BJ (cell line): ENCODE data around the gene CORO2A. TPM values are rescaled to one million over a fixed set of nuclear protein-coding genes. Genes with fewer than 3 reads are reported as not detected.

Experiments used
- CTCF ChIA-PET: fragments of 350-600 bp; formaldehyde crosslinking; extraction: SDS; loops from one replicate; lab custom pipeline; 2021; ENCODE audit warnings: antibody characterized with exemption, inconsistent platforms; lab: Yijun Ruan, JAX
- POLR2A ChIA-PET: fragments of 300-600 bp; sonication (Branson Sonifier 250); formaldehyde crosslinking; extraction: SDS; loops from one replicate; lab custom pipeline; 2021; ENCODE audit warnings: antibody characterized with exemption; lab: Charles Lee
- DNase-seq: peaks from one replicate; pipeline ENCODE4 v3.0.0-alpha.2; 2011; ENCODE audit warnings: low read depth
- H3K27me3 ChIP-seq: 2 replicates; pipeline ENCODE4 v1.6.0; 2011; ENCODE audit warnings: low read length; ENCODE audit not compliant: control insufficient read depth, insufficient read depth
- H3K36me3 ChIP-seq: 2 replicates; pipeline ENCODE4 v1.5.1; 2011; ENCODE audit warnings: low read length; ENCODE audit not compliant: control insufficient read depth, insufficient read depth
- H3K4me3 ChIP-seq: 2 replicates; pipeline ENCODE4 v1.5.1; 2011; ENCODE audit warnings: low read depth, mild to moderate bottlenecking, control low read depth, low read length
- polyA plus RNA-seq: library from polyadenylated mRNA; depleted of rRNA; stranded (reverse); fragments of >200 nt; gene quantifications from 2 replicates; pipeline ENCODE4 v1.2.3, GENCODE V29; 2011
- TF ChIP-seq, protein P1 (sequence below): IDR thresholded peaks from 2 replicates; pipeline ENCODE4 v1.5.1; 2011; ENCODE audit warnings: low read depth, mild to moderate bottlenecking, control low read depth, inconsistent platforms, low read length, moderate library complexity; ENCODE audit not compliant: insufficient read depth

Gene CORO2A
- polyA plus RNA-seq, 1 experiment = 1.5 TPM

DNA sequence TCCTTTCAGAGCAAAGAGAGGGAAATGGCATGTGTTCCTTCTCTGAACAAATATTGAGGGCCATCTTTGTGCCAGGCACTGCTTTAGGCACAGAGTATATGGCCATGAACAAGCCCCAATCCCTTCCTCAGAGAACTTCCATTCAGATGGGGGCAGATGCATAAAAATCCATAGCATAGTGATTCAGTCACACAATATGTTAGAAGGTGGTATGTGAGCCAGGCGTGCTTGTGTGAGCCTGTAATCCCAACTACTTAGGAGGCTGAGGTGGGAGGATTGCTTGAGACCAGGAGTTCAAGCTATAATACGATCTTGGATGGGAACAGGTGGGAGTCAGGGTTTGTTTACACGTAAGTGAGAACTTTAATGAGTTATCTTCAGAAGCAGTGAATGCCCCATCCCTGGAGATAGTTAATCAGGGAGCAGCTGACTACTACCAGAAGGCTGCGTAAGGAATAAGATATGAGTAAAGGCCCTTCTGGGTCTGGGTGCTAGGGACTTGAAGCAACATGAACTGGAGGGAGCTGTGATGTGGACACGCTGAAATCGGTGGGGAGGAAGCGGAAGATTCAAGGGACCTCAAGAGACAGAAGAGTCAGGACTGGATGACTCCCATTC lies 108.8 kb downstream of the CORO2A start:
- TF ChIP-seq, protein P1, sequence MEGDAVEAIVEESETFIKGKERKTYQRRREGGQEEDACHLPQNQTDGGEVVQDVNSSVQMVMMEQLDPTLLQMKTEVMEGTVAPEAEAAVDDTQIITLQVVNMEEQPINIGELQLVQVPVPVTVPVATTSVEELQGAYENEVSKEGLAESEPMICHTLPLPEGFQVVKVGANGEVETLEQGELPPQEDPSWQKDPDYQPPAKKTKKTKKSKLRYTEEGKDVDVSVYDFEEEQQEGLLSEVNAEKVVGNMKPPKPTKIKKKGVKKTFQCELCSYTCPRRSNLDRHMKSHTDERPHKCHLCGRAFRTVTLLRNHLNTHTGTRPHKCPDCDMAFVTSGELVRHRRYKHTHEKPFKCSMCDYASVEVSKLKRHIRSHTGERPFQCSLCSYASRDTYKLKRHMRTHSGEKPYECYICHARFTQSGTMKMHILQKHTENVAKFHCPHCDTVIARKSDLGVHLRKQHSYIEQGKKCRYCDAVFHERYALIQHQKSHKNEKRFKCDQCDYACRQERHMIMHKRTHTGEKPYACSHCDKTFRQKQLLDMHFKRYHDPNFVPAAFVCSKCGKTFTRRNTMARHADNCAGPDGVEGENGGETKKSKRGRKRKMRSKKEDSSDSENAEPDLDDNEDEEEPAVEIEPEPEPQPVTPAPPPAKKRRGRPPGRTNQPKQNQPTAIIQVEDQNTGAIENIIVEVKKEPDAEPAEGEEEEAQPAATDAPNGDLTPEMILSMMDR = no peak
- Histone ChIP-seq H3K4me3 (no peak overlapping the region), H3K27me3 (no peaks in the 10 kb centered on the region), H3K36me3 (peaks cover 17% of the 10 kb centered on the region)
- POLR2A ChIA-PET = no interaction called here
- CTCF ChIA-PET = interaction anchor here (1.1 to 1.5 kb wide), 3 partner anchors 10 to 180 kb away, joined by 3 to 5 read pairs (median 3); no protein-coding TSS in a partner anchor
- no peak for DNase-seq

DNA sequence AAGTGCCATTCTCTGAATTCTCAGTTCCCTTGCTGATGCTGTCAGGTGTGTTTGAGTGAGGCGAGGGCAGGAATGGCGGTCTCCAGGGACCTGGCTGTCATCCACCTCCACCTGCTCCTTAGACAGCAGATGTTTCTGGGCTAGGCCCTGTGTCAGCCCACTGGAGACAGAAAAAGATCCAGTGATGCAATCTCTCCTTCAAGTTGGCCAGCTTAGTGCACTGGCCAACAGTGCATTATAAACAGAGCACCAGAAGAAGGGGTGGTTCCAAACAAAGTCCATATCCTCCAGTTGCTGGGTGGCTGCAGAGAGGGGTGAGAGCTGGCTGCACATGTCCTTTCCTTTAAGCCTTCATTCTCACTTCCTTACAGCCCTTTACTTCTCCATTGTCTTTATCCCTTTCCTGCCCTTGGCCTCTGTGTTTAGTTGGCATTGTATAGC lies 109.4 kb downstream of the CORO2A start:
- H3K36me3 ChIP-seq = peaks cover 18% of the 10 kb centered on the region
- ChIA-PET POLR2A (no interaction called here), CTCF (interaction anchor here (0.6 to 1.2 kb wide), 2 partner anchors 99 to 180 kb away, joined by 3 read pairs; no protein-coding TSS in a partner anchor)
- TF ChIP-seq, protein P1 = no peak
- no peaks in the 10 kb centered on the region for H3K27me3 ChIP-seq
- no peak for DNase-seq
- H3K4me3 ChIP-seq = no peak overlapping the region

DNA sequence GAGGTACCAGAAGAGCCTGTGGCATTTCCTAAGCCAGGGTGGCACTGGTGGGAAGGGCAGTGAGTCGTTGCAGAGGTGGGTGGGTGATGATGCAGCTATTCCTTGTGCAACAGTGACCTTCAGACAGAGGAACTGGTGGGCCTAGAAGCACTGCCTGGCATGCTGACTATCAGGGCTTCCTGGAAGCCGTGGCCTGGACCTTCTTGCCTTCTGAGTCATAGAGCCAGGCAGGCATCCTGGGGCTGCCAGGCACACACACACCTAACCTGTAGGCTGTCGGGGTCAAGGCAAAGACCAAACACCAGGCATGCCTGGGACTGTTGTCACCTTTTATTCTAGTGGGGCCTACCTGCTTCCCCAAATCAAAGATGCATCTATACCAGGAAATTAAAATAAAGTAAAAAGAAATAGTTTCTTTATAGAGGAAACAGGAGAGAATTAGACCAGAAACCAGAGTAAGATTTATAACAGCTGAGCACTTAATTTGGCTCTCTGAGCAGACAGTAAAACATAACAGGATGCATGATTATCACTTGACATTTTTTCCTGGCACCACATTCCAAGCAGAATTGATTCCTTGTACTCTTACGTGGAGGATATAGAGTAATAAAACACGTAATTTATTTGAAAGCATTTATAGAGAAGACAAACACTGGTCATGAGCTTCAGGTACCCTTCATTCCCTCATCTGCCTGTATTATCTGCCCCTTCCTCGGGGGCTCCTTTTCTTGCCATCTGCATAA lies 110.8 kb downstream of the CORO2A start:
- Histone ChIP-seq H3K27me3 (no peaks in the 10 kb centered on the region), H3K4me3 (no peak overlapping the region), H3K36me3 (peaks cover 23% of the 10 kb centered on the region)
- TF ChIP-seq, protein P1 = no peak
- POLR2A ChIA-PET = no interaction called here
- DNase-seq = no peak
- CTCF ChIA-PET = interaction anchor here (0.9 to 1.7 kb wide), 3 partner anchors 99 to 182 kb away, joined by 3 to 8 read pairs (median 5); partner anchors contain the start of genes ANP32B and TBC1D2

DNA sequence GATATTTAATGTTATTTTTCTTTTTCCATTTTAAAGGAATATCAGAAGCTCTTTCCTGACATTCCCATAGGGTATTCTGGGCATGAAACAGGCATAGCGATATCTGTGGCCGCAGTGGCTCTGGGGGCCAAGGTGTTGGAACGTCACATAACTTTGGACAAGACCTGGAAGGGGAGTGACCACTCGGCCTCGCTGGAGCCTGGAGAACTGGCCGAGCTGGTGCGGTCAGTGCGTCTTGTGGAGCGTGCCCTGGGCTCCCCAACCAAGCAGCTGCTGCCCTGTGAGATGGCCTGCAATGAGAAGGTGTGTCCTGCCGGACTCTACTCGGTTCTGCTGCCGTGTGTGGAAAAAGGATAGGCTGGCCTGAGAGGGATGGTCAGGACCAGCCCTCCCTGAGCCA lies 111.7 kb downstream of the CORO2A start:
- ChIA-PET CTCF (interaction anchor here (1.0 to 1.7 kb wide), 3 partner anchors 12 to 182 kb away, joined by 3 to 8 read pairs (median 5); partner anchors contain the start of gene TBC1D2), POLR2A (interaction anchor here (0.8 kb wide), 1 partner anchor 39 kb away, joined by 3 read pairs; no protein-coding TSS in a partner anchor)
- TF ChIP-seq, protein P1 = no peak
- no peak for DNase-seq
- Histone ChIP-seq H3K4me3 (no peak overlapping the region), H3K36me3 (peaks cover 23% of the 10 kb centered on the region), H3K27me3 (no peaks in the 10 kb centered on the region)

DNA sequence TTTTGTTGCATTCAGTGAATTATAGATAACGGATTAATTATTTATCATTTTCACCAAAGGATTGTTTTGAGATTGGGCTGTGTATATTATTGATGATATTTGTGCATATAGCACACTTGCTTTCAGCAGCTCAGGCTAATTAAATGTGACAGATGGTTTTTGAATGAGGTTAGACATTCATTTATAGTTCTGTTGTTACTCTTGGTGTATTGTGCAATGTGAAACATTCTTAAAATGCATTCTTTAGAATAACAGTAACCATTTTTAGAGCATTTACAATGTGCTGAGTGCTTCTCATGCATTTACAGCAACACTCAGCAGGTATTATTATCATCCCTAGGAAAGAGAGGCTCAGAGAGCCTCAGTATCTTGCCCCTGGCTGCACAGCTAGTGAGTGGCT lies 112.1 kb downstream of the CORO2A start:
- ChIA-PET POLR2A (interaction anchor here (0.6 to 0.8 kb wide), 2 partner anchors 39 to 177 kb away, joined by 3 to 4 read pairs; no protein-coding TSS in a partner anchor), CTCF (interaction anchor here (1.0 to 1.7 kb wide), 3 partner anchors 13 to 183 kb away, joined by 3 to 8 read pairs (median 3); no protein-coding TSS in a partner anchor)
- Histone ChIP-seq H3K27me3 (no peaks in the 10 kb centered on the region), H3K36me3 (peaks cover 23% of the 10 kb centered on the region), H3K4me3 (no peak overlapping the region)
- peak; percentile 54 for DNase-seq
- TF ChIP-seq, protein P1 = no peak
